Measurements from ENCODE around the gene CCT5. TPM values are rescaled to one million over a fixed set of nuclear protein-coding genes. Genes with fewer than 3 reads are reported as not detected.

Gene CCT5
- total RNA-seq, 2 donors from 2014 or later: 113 to 140 TPM

GRCh38 chr5:10277773-10278630 is 27.9 kb downstream of the CCT5 start:
- 98% methylated on average over 13 of the region's 13 CpGs for whole genome bisulfite sequencing
- H3K4me1 ChIP-seq (replicated peaks): no peaks in the 10 kb centered on the region
- H3K9me3 ChIP-seq: no peaks in the 10 kb centered on the region
- no peaks in the 10 kb centered on the region for H3K27me3 ChIP-seq (replicated peaks; ENCODE audit: insufficient read depth)
- H3K36me3 ChIP-seq: no peaks in the 10 kb centered on the region
- H3K4me3 ChIP-seq: no peak overlapping the region
- TF ChIP-seq POLR2AphosphoS5 (IDR thresholded peaks at IDR 0.05) (no peak), POLR2A (IDR thresholded peaks at IDR 0.05) (no peak), CTCF (IDR thresholded peaks at IDR 0.05) (no peak)
- no peak overlapping the region for H3K27ac ChIP-seq
- intact Hi-C loops (cut with DNase I): no loop called here
- DNase-seq (ENCODE audit: low spot score): no peak

GRCh38 chr5:10278658-10279279 is 28.7 kb downstream of the CCT5 start:
- intact Hi-C loops (cut with DNase I): no loop called here
- DNase-seq (ENCODE audit: low spot score): no peak
- Histone ChIP-seq H3K4me1 (replicated peaks) (no peaks in the 10 kb centered on the region), H3K27me3 (replicated peaks; ENCODE audit: insufficient read depth) (no peaks in the 10 kb centered on the region), H3K4me3 (no peak overlapping the region), H3K27ac (no peak overlapping the region), H3K36me3 (no peaks in the 10 kb centered on the region), H3K9me3 (no peaks in the 10 kb centered on the region)
- TF ChIP-seq CTCF (IDR thresholded peaks at IDR 0.05): no peak
- no peak for TF ChIP-seq POLR2A (IDR thresholded peaks at IDR 0.05)
- TF ChIP-seq POLR2AphosphoS5 (IDR thresholded peaks at IDR 0.05): no peak
- WGBS: 85% methylated on average over 12 of the region's 12 CpGs

- TF ChIP-seq CTCF (IDR thresholded peaks at IDR 0.05) (no peak), POLR2AphosphoS5 (IDR thresholded peaks at IDR 0.05) (no peak), POLR2A (IDR thresholded peaks at IDR 0.05) (no peak)
- intact Hi-C loops (cut with DNase I): no loop called here
- 88% methylated on average over 4 of the region's 4 CpGs for WGBS
- H3K4me3 ChIP-seq: no peak overlapping the region
- H3K36me3 ChIP-seq: no peaks in the 10 kb centered on the region
- no peak overlapping the region for H3K27ac ChIP-seq
- H3K27me3 ChIP-seq (replicated peaks; ENCODE audit: insufficient read depth): no peaks in the 10 kb centered on the region
- no peak for DNase-seq (ENCODE audit: low spot score)
- H3K4me1 ChIP-seq (replicated peaks): no peaks in the 10 kb centered on the region
- H3K9me3 ChIP-seq: no peaks in the 10 kb centered on the region
Observed at GRCh38 chr5:10279328-10279727, 29.2 kb downstream of the CCT5 start.

- no peak for DNase-seq (ENCODE audit: low spot score)
- H3K4me3 ChIP-seq: no peak overlapping the region
- 78% methylated on average over 7 of the region's 7 CpGs for WGBS
- intact Hi-C loops (cut with DNase I): loop anchor here (5.0 to 10.0 kb wide), 3 partner anchors 55 to 162 kb away; partner anchors contain the start of gene ROPN1L
- H3K27ac ChIP-seq: no peak overlapping the region
- TF ChIP-seq POLR2AphosphoS5 (IDR thresholded peaks at IDR 0.05) (no peak), CTCF (IDR thresholded peaks at IDR 0.05) (no peak), POLR2A (IDR thresholded peaks at IDR 0.05) (no peak)
- H3K4me1 ChIP-seq (replicated peaks): no peaks in the 10 kb centered on the region
- H3K27me3 ChIP-seq (replicated peaks; ENCODE audit: insufficient read depth): no peaks in the 10 kb centered on the region
- no peaks in the 10 kb centered on the region for H3K36me3 ChIP-seq
- no peaks in the 10 kb centered on the region for H3K9me3 ChIP-seq
Observed at GRCh38 chr5:10279925-10280720, 30.0 kb downstream of the CCT5 start.

All from prostate gland (tissue), 2 donors.